Stomach (tissue), 4 donors: ENCODE measurements around the gene GBX2.

Experiments
- CTCF ChIP-seq, 7 experiments: fragments of 450-650 bp in 4 of 7; fragments of 200-600 bp in 3 of 7; sonication (generic) in 3 of 7; IDR thresholded peaks; one replicate each; pipeline ENCODE4 v1.5.1; 2016 to 2019; ENCODE audit warnings: antibody characterized with exemption in 7 of 7, control low read depth in 2 of 7, mild to moderate bottlenecking in 1 of 7
- EP300 ChIP-seq: sonication (generic); formaldehyde crosslinking; IDR thresholded peaks from one replicate; pipeline ENCODE4 v1.6.1; 2017; ENCODE audit warnings: antibody characterized with exemption
- POLR2A ChIP-seq, 4 donors: fragments of 450-650 bp; IDR thresholded peaks; one replicate each; pipeline ENCODE4 v1.6.1; 2016; ENCODE audit warnings: antibody characterized with exemption in 4 of 4, control low read depth in 2 of 4, mild to moderate bottlenecking in 1 of 4, moderate library complexity in 1 of 4
- POLR2AphosphoS5 ChIP-seq, 3 donors: sonication (generic); formaldehyde crosslinking; IDR thresholded peaks; one replicate each; pipeline ENCODE4 v1.6.1; 2016; ENCODE audit warnings: antibody characterized with exemption in 3 of 3

DNA sequence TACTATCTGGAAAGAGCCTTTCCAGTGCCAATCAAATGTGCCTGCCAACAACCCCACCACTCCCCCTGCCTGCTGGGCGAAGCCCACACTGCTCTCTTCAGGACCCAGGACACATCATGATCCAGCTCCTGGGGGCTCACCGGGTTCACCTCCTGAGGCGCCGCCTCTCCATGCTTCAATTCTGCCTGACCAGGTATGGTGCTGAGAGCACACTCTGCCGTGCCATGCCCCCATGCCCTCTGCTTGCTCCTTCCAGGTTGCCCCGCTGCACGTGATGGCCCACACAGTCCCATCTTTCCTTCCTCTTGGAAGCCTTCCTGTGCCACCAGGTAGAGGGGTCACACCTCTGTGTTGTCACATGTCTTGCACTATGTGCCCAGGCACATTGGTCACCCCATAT lies 48.5 kb upstream of the GBX2 start:
- TF ChIP-seq CTCF (IDR thresholded peaks at IDR 0.05) (no peak), POLR2A (IDR thresholded peaks at IDR 0.05) (no peak), EP300 (no peak), POLR2AphosphoS5 (IDR thresholded peaks at IDR 0.05) (no peak)
